GM19397 (cell line): ENCODE results near the gene RALGAPB.
"Not testable (repeated sequence)": the region's sequence is repeated elsewhere in the genome, so short reads cannot be mapped to it uniquely, and the experiment has no call there.

Experiments used
- ATAC-seq: cut with Tn5 transposase; IDR thresholded peaks from one replicate; pipeline ENCODE4 v1.9.1; 2021; ENCODE audit warnings: mild to moderate bottlenecking, moderate library complexity; ENCODE audit not compliant: unreplicated experiment

The RALGAPB gene

GRCh38 chr20:38581013-38581412, 108.4 kb downstream of the RALGAPB start, which contains the start of gene ADIG:
TSS of gene ADIG (plus strand) at chr20:38581197. CDS start at chr20:38581251, 54 bp downstream.
- ATAC-seq = no peak

DNA sequence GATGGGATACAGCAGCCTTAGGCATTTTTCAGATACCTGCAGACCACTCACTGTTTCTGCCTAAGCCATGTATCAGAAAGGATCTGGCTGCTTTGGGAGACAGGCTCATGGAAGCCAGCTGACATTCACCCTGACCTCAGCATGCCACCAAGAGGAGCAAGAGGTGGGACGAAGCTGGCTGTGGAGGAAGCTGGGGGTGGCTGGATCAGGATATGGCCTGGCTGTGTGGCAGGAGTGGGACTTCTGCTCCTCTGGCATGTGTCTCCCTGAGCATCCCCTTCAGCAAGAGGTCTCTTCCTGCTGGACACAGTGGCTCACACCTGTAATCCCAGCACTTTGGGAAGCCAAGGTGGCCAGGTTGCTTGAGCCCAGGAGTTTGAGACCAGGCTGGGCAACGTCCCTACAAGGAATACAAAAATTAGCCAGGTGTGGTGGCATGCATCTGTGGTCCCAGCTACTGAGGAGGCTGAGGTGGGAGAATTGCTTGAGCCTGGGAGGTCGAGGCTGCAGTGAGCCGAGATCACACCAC, 109.3 kb downstream of the RALGAPB start:
- no peak for ATAC-seq

DNA sequence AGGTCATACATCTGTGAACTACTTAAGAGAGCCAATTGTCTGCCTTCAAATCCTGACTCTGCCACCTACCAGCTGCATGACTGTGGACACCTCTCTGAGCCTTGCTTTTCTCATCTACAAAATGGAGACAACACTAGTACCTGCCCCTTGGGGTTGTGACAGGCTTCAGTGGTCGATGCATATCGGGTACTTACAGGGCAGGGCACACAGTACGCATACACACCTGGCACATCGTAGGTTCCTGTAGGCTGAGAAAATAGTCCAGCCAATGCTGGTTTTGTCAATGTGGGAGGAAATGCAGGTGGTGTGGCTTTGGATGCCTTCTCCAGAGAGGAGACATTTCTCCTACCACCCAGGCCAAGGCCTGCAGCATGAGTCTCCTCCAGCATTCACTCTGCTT, 110.7 kb downstream of the RALGAPB start:
- ATAC-seq = no peak

DNA sequence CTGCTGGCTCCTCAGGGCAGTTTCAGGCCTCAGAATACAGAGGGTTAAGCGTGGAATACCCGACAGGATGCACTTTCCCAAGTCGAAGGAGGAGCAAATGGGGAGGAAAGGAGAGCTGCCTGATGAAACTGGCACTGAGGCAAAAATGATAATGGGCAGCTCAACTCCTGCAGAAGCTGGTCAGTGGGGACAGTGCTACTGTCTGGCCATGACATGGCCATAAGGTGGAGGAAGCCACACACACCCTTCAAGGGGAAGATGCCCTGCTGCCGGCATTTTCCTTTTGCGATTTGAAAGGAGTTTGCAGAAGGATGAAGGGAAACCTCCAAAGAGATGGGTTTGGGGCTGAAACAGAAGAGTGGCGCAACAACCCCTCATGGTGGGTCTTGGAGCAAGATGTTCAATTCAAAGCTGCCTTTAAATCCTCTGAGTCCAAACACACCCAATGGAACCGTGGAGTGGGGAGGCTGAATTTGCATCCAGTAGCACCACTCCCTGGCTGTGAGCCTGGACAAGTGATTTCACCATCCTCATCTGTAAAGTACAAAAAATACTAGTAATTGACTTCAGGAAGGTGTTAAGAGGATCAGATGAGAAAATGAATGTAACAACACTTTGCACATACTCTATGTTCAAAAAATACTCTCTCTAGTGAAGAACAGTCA, 111.6 kb downstream of the RALGAPB start:
- ATAC-seq = no peak

DNA sequence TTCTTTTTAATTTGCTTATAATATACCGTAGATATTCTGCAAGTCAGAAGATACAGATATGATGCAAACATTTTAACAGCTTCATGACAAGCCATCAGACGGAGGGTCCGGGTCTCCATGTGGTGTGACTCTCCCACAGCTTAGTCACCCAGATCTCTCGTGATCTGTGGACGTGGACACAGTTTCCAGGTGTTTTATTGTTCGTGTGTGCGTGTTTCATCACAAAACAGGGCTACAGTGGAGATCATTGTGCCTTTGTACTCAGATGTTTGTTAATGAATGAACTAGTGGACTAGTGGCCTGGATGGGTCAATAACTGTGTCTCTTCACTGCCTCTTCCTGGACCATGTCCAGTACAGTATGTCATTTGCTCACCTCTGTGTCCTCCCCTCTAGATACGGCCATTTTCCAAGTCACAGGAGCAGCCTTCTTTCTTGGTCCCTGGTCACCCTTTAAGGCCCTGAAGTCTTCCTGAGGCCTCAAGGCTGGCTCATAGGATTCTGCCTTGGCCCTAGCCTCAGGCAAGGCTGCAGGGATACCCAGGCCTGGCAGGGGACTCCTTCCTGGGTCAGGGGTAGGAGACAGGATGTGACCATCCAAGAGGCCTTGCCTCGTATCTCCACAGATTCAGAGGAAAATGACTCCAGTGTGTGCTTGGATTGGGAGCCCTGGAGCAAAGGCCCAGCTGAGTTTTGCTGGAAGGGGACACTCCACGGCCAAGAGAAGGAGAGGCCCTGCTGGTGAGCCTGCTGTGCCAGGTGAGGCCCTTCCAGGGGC, 112.9 kb downstream of the RALGAPB start:
- no peak for ATAC-seq

- no peak for ATAC-seq
Observed at GRCh38 chr20:38586181-38586525, 113.5 kb downstream of the RALGAPB start.

DNA sequence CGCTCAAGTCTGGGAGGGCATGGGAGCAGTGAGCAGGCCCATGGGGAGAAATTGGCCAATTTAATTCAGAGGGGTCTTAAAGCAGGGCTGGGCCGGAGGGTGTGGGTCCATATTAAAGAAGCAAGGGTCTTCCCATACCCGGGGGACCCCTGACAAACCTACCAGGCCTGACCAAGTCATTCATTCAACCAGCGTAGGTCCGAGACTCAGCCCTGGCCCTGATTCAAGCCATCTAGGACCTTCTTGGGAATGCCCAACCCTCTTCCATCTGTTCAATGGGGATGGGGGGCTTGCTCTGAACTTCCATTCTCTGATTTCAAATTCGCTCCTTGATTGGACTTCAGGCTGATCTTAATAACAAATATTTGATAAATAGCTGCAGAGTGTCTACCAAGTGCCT, 115.7 kb downstream of the RALGAPB start:
- no peak for ATAC-seq

GRCh38 chr20:38589351-38589750, 116.7 kb downstream of the RALGAPB start:
- ATAC-seq = no peak

- no peak for ATAC-seq
Observed at GRCh38 chr20:38589967-38590675, 117.5 kb downstream of the RALGAPB start.

DNA sequence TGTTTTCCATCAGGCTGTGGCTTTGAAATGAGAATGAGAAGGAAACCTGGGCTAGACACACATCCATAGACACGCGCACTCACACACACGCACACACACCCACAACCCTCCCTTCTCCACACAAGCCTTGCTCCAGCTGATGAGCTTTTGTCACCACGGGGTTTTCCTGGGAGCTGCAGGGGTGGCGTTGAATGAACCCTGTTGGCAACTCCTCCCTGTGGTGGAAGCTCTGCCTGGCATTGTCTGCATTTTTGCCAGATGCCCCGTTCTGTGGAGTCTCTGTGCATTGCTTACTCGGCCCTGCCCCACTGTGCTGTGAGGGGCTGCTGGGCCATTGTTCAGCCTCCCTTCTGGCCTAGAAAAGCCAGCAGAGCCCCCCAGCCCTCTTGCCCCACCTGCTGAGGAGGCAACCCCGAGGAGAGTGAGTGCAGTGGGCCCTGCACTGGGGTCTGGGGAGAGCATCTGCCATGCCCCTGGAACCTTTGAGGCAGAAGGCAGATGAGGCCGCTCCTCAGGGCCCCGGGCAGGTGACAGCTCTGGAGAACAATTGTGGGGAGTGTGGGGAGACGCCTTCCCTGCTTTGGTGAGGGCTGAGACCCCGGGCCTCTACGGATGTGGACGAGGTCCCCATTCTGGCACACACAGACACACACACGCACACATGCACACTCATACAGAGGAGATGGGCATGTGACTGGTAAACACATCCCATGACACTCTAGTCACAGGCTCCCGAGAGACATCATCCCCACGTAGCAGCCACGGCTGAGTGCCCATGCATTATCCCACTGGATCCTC, 118.2 kb downstream of the RALGAPB start:
- ATAC-seq = no peak

GRCh38 chr20:38591474-38592410, 119.1 kb downstream of the RALGAPB start:
- no peak for ATAC-seq

- ATAC-seq = not testable (repeated sequence)
Observed at GRCh38 chr20:38592411-38592790, 119.8 kb downstream of the RALGAPB start.

- not testable (repeated sequence) for ATAC-seq
Observed at GRCh38 chr20:38594281-38594680, 121.6 kb downstream of the RALGAPB start.

- ATAC-seq = not testable (repeated sequence)
Observed at GRCh38 chr20:38595886-38596285, 123.2 kb downstream of the RALGAPB start.

- ATAC-seq = no peak
Observed at GRCh38 chr20:38599410-38599882, 126.8 kb downstream of the RALGAPB start.

DNA sequence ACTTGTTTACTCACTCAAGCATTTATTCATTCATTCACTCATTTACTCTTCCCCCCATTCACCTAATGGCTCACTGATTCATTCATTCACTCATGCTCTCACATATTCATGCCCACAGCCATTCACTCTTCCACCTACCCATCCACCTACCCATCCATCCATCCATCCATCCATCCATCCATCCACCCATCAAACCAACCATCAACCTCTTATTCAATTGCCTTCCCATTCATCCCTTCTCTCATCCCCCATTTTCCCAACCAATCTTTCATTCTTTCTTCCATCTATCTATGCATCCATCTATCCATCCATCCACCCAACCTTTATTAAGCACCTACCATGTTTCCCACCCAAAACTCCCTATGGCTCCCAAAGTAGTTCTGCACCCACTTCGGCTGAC, 127.4 kb downstream of the RALGAPB start:
- ATAC-seq = no peak

DNA sequence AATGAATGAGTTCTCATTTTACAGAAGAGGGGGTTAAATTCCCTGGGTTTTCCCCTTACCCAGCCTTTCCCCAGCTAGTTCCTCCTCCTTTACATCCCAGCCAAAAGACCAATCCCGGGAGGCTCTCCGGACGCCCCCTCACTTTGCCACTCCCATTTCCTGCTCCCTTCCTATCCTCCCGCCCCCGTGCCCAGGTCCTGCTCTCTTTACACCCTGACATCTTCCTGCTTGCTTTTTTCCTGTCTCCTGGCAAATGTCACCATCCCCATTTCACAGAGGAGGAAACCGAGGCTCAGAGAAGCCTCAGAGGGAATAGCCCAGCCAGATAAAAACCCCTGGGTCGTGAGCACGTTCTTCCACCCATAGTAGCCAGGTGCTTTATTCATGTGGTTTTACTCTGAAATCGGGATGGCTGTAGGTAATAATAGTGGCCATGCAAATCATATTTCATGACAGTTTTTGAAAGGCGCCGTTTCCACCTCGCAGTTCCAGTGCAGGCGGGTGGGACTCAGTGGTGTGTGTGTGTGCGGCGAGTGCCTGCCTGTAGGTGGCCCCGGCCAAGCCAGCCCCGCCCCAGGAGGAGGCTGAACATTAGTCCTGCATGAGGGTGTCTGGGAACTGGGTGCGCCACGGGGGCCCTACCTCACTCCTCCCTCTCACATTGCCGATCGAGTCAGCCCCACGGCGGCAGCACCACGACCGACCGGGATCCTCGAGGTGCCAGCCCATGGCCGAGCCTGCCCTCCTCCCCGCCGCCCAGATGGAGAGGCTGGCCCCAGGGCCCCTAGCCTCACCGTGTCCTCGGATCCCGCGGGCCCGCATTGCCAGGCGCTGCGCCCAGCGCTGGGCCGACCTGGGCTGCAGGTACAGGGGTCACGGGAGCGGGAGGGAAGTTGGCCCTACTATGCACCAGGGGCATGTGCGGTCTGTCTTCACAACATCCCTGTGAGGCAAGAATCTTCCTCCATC, 128.9 kb downstream of the RALGAPB start, which contains the start of gene ARHGAP40:
Gene ARHGAP40, plus strand, starts transcription at position 594 of the 969 bp plus-strand sequence.
- ATAC-seq = no peak

DNA sequence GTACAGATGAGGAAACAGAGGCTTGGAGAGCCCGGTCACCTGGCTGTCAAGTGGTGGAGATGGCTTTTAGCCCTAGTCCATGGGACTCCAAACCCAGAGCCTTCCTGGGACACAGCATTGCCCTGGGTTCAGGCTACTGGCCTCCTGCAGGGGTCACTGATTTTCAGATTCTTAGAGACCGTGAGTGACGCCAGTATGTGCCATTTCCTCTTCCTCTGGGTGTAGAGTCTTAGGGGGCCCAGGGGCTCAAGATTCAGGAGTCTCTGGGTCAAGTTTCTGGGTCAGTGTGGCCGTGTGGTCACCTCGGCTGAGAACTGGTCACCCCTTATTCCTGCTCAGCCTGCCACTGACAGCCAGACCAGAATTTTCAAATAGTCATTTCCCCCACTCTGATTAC, 129.5 kb downstream of the RALGAPB start:
- no peak for ATAC-seq
